Eye (tissue), 1 donor: Measurements from ENCODE around the gene BCL2L2.
"Not testable (repeated sequence)": the region's sequence is repeated elsewhere in the genome, so short reads cannot be mapped to it uniquely, and the experiment has no call there.

ENCODE experiments used
- DNase-seq: peaks from one replicate; pipeline ENCODE4 v3.0.0-alpha.2; 2015

The BCL2L2 gene, protein sequence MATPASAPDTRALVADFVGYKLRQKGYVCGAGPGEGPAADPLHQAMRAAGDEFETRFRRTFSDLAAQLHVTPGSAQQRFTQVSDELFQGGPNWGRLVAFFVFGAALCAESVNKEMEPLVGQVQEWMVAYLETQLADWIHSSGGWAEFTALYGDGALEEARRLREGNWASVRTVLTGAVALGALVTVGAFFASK

GRCh38 chr14:23306412-23307145 lies at the start of gene BCL2L2:
TSS of gene BCL2L2 (plus strand) at chr14:23306833. CDS start at chr14:23307768, 935 bp downstream.
- DNase-seq = peak; percentile 98

DNA sequence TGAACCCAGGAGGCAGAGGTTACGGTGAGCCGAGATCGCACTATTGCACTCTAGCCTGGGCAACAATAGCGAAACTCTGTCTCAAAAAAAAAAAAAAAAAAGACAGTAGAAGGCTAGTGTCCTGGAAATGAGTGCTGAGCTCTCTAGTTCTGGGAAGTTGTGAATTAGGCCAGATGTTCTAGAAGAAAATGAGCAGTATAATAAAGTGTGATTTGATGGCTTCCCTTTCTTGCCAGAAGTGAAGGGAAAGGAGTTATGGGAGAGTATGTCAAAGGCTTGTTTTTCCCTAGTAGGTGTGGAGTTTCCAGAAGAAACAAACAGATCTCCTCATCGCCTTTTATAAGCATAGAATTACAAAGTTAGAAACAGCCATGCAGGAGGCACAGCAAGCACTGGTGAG lies 48.4 kb upstream of the BCL2L2 start:
- DNase-seq = no peak

GRCh38 chr14:23259426-23259825 lies 47.2 kb upstream of the BCL2L2 start:
- no peak for DNase-seq

- DNase-seq = not testable (repeated sequence)
Observed at GRCh38 chr14:23260849-23261248, 45.8 kb upstream of the BCL2L2 start.

DNA sequence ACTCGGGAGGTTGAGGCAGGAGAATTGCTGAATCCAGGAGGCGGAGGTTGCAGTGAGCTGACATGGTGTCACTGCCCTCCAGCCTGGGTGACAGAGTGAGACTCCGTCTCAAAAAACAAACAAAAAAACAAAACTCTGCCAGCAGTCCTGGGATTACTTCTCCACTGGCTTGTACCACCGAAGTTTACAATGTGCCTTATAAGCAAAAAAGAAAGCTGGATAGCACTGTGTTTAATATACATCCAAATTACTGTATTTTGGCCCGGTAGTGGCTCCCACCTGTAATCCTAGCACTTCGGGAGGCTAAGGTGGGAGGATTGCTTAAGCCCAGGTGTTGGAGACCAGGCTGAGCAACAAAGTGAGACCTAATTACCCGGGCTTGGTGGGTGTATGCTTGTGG lies 37.4 kb upstream of the BCL2L2 start:
- DNase-seq = no peak

GRCh38 chr14:23275412-23275811 lies 31.2 kb upstream of the BCL2L2 start:
- no peak for DNase-seq

GRCh38 chr14:23277189-23277588 lies 29.4 kb upstream of the BCL2L2 start:
- no peak for DNase-seq

DNA sequence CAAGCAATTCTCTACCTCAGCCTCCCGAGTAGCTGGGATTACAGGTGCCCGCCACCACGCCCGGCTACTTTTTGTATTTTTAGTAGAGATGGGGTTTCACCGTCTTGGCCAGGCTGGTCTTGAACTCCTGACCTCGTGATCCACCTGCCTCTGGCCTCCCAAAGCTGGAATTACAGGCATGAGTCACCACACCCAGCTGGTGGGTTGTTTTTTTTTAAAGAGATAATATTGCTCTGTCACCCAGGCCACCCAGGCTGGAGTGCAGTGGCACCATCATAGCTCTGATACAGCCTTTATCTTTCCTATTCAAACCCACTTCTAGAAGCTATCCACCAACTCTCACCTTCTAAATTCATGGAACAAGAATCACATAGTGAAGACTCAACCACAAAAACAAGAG lies 28.7 kb upstream of the BCL2L2 start:
- DNase-seq = not testable (repeated sequence)

GRCh38 chr14:23281247-23281646 lies 25.4 kb upstream of the BCL2L2 start:
- DNase-seq = no peak

GRCh38 chr14:23284654-23285529 lies 21.7 kb upstream of the BCL2L2 start:
- DNase-seq = peak; percentile 37

GRCh38 chr14:23285530-23286019 lies 21.1 kb upstream of the BCL2L2 start:
- no peak for DNase-seq

- peak; percentile 99 for DNase-seq
Observed at GRCh38 chr14:23286020-23286901, 20.4 kb upstream of the BCL2L2 start, which contains the start of gene HOMEZ. TSS of gene HOMEZ (minus strand) at chr14:23286132. CDS start at chr14:23285952, 180 bp downstream.

DNA sequence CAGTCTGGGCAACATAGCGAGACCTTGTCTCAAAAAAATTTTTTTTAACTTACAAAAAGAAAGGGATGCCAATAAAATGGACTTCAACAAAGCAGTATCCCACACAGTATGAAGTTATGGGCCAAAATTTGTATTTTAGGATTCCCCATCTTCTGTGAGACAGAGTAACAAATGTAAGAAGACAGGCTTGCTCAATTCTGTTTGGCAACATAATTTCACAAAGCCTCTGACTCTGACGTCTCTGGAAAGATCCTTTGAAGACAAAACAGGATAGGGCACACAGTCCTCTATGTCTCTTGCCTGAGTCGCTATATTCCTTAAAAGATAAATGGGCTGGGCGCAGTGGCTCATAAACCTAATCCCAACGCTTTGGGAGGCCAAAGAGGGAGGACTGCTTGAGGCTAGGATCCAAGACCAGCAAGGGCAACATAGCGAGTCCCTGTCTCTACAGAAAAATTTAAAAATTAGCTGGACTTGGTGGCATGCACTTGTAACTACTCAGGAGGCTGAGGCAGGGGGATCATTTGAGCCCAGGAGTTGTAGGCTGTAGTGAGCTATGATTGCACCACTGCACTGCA lies 19.6 kb upstream of the BCL2L2 start:
- DNase-seq = no peak

- peak; percentile 84 for DNase-seq
Observed at GRCh38 chr14:23294734-23295561, 11.7 kb upstream of the BCL2L2 start.

DNA sequence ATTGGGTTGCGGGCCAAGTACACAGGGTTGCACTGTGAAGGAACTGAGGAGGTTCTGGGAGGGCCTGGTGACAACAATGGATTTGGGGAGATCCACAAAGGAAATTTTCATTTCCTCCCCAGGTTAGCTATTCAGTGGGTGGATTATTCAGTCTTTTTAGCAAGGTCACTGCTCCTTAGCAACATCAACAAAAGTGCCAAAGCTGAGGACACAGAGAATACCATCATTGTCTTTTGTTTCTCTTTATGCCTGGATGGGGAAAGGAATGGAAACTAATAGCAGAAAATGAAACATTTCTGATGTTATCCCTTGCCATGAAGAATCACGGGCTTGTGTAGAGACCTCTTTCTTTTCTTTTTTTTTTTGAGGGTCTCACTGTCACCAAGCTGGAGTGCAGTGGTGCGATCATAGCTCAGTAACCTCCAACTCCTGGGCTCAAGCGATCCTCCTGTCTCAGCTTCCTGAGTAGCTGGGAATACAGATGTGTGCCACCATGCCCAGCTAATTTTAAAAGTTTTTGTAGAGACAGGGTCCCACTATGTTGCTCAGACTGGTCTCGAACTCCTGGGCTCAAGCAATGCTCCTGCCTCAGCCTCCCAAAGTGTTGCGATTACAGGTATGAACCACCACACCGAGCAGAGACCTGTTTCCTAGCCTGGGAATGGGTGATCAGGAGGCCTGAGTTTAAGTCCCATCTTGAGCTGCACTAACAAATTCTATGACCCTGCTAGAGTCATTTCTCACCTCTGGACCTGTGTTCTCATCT lies 10.4 kb upstream of the BCL2L2 start:
- no peak for DNase-seq

DNA sequence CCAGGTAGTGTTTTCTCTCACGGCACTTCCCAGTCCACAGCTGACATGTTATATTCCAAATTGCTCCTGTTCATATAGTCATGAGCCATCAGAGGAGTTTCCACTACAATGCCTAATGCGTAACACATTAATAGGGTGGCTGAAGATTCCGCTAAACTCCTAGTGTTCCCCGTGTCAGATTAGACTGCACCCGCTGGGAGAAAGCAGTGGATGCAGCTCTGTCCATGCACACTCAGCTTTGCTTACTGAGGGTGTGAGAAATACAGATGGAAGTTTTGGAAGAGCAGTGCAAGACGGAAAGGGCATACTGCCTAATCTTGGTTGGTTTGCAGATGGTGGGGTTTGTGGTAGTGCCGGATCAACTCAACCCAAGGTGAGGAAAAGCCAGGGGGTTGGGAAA lies 9.5 kb upstream of the BCL2L2 start:
- DNase-seq = no peak

DNA sequence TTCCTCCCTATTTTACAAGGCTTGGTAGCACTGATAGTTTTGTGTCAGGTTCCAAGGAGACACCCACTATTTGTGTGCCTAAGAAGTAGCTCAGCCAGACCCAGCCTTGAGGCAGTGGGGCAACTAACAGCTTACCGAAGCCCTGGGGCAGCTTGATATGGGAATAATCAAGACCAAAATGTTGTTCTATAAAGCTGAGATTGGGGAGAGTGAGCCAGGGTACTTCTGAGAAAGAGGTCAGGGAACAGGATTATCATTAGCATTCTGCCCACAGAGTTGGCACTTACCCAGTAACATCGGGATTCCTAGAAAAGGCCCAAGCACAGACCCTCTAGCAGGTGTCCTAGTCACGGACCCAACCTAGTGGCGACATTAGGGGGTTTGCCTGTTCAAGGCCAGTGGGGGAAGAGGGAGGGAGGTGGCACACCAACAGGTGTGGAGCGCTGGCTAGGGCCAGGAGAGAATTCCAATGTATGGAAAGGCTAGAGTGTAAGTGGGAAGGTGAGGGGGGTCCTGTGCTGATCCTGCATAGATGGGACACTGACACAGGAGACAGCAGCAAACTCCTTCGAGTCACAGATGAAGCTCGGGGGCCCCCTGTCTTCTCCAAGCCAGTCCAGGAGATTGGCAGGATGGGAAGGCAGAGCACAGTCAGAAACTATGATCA lies 8.9 kb upstream of the BCL2L2 start:
- DNase-seq = no peak

DNA sequence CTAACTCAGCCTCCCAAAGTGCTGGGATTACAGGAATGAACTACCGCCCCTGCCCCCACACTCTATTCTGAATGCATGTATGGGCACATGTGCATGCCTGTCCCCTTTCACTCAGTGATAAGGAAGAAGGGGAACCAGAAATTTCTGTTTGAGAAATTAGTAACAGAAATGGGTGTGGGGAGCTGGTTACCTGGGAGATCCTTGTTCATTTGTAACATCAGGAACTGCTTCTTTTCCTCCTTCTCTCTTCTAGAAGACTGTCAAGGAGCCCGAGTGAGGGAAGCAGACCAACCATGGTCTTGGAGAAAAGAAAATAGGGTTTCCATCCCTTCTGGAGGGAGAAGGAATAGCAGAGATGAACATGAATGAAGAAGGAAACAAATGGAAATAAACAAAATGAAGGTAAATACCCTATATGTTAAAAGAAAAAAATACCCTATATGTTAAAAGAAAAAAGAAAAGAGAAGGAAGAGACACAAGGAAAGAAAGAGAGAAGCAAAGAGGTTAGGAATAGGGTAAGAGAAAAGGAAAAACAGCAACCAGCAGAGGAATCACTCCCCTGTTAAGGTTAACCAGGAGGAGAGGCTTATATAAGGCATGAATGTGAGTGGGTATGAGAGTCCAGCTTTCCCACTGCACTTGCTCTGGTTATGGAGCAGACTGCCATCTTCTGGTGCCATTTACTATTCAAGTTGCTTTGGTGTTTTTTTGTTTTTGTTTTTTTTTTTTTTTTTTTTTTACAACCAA lies 7.2 kb upstream of the BCL2L2 start:
- peak; percentile 50 for DNase-seq
